ENCODE data around the gene ZNRF3.

The ZNRF3 gene

DNA sequence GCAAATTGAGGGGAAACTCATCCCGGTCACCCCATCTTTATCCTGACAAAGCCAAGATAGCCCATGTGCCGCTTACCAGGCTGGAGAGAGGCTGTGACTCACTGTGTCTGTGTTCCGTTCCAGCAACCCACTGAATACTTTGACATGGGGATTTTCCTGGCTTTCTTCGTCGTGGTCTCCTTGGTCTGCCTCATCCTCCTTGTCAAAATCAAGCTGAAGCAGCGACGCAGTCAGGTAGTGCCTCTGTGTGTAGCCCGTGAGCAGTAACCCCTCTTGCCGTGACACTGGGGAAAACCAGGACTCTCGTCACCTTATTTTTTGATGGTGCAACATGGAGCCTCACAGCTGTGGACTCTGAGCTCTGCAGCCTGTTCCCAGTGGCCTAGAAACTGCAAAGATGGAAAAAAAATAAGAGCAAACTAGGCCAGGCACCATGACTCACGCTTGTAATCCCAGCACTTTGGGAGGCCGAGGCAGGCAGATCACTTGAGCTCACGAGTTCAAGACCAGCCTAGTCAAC lies 161.3 kb downstream of the ZNRF3 start:
- DNase-seq = no peak

DNA sequence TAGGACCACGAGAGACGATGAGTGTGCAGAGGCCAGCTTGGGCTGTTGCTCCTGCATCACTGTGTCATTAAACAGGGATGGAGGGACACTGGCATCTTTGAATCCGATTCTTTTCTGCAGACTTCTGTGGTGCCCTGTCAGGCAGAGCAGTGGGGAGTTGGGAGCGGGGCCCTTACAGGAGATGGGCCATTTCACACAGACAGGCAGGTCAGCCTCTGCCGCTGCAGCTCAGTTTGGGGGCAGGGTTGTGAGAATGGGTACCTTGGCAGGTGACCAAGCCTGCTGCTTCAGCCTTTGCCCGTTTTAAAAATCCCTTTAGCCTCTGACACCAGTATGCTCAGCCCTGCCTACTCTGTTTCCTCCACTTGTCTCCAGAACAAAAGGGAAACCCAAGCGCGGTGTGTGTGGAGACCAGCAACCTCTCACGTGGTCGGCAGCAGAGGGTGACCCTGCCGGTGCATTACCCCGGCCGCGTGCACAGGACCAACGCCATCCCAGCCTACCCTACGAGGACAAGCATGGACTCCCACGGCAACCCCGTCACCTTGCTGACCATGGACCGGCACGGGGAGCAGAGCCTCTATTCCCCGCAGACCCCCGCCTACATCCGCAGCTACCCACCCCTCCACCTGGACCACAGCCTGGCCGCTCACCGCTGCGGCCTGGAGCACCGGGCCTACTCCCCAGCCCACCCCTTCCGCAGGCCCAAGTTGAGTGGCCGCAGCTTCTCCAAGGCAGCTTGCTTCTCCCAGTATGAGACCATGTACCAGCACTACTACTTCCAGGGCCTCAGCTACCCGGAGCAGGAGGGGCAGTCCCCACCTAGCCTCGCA lies 165.7 kb downstream of the ZNRF3 start:
- no peak for DNase-seq

DNA sequence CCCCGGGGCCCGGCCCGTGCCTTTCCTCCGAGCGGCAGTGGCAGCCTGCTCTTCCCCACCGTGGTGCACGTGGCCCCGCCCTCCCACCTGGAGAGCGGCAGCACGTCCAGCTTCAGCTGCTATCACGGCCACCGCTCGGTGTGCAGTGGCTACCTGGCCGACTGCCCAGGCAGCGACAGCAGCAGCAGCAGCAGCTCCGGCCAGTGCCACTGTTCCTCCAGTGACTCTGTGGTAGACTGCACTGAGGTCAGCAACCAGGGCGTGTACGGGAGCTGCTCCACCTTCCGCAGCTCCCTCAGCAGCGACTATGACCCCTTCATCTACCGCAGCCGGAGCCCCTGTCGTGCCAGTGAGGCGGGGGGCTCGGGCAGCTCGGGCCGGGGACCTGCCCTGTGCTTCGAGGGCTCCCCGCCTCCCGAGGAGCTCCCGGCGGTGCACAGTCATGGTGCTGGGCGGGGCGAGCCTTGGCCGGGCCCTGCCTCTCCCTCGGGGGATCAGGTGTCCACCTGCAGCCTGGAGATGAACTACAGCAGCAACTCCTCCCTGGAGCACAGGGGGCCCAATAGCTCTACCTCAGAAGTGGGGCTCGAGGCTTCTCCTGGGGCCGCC lies 166.4 kb downstream of the ZNRF3 start:
- DNase-seq = no peak

DNA sequence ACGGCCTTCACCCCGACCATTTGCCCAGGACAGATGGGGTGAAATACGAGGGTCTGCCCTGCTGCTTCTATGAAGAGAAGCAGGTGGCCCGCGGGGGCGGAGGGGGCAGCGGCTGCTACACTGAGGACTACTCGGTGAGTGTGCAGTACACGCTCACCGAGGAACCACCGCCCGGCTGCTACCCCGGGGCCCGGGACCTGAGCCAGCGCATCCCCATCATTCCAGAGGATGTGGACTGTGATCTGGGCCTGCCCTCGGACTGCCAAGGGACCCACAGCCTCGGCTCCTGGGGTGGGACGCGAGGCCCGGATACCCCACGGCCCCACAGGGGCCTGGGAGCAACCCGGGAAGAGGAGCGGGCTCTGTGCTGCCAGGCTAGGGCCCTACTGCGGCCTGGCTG lies 167.1 kb downstream of the ZNRF3 start:
- DNase-seq = no peak

DNA sequence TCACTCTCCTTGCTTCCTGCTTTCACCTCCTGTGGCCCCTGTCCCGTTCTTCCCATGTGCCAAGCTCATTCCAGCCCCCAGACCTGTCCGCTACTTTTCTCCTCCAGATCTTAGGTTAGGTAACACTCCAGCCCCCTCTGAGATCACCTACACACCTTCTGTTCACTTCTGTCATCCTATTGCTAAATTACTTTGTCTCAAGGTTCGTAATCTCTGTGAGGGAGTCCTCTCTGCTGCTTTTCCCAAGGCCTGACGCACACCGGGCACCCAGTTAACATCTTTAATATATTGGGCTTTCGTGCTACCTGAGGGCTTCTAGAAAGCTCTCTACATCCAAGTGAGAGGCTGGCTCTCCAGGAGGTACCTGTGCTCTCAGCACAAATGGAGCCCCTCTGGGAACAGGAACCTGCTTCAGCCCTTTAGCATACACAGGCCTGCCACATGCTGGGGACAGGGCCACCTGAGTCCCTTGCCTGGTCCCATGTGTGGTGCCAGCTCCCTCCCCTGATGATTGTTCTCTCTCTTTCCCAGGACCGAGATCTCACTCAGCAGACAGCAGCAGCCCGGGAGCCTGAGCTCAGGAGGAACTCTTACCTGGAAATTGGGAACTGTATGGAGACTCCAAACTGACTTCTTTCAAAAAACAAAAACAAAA lies 169.8 kb downstream of the ZNRF3 start:
- no peak for DNase-seq

DNA sequence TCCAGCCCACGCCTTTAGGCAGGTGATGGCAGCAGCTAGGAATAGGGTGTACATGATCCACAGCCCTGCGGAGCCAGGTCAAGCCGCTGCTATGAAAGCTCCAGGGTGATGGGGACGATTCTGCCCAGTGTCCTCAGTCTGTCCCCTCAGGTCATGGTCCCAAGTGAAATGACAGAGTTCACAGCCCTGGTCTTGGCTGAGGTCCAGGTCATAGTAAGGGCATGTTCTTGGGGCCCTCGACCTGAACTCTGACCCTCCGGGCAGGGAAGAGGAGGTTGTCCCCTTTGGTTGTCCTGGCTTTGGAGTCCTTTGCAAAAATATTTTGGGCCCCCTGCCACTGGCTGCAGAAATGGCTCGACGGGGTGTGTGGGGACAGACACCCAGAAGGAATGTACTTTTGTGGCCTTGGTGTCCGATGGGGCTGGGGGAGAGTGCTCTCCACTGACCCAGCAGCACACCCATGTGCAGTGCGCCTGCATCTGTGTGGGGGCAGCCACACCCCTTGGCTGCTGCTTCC lies 170.9 kb downstream of the ZNRF3 start:
- no peak for DNase-seq

DNA sequence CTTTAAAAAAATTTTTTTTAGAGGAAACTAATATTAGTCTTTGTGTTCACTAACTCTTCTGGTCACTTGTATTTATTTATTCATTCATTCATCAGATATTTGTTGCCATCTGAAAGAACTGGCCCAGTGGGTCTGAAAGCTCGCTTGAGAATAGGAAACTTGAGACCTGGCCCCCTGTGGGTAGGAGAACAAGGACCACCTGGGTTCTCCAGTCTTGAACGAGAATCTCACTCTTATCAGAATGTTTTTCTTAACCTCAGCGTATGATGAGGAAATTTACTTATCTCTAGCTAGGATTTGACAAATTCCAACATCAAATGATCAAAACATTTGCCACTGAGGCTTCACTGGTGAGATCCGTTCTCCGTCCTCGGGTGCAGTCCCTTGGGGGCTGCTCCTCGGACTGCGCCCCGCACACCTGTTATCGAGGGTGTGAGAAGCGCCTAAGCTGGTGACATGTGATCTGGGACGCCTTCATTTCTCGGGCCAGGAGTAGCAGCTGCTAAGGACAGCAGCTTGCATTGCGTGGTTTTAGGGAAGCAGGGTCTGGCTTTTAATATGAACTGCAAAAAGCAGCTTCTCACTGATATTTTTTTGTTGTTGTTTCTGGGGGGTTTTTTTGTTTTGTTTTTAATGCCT lies 171.9 kb downstream of the ZNRF3 start:
- no peak for DNase-seq

DNA sequence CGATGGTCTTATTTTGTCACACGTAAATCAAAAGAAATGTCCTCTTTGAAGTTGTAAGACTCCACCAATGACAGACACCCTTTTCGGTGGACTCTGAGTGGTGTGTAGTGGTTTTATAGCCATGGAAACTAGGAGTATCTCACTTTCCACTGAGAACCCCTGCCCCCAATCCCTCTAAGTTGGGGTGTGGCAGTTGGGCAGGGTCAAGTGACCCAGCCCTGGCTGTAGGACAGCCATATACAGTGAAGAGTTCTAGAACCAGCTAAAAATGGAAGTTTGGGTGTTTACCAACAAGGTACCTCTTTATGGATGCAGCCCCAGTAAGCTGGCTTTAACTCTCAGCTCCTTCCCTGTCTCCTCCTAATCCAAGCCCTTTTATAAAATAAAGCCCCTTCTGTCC lies 173.1 kb downstream of the ZNRF3 start:
- no peak for DNase-seq

DNA sequence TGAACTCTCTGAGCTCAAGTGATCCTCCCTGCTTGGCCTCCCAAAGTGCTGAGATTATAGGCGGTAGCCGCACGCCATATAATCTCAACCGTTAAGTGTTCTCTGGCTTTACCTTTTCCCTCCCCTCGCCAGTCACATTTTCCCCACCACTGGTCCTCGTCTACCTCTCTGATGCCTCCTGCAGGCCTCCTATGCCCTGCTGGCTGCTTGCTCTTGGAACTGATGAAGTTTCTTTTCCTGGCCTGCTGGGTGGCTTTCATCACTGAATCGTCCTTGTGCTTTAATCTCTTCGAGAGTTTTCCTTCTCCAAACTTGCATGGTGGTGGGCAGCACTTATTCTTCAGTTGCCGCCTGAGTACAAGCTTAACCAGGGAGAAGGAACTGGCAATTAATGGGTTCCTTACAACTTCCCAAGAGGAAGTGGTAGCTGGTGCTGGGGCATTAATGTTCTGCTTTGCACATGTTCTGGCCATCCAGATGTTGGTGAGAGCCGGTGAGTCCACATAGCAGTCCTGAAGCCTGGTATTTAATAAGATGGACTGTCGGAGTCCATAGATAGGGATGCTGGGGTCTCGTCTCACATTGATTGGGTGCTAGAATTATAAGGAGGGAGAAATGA lies 177.0 kb downstream of the ZNRF3 start:
- no peak for DNase-seq

DNA sequence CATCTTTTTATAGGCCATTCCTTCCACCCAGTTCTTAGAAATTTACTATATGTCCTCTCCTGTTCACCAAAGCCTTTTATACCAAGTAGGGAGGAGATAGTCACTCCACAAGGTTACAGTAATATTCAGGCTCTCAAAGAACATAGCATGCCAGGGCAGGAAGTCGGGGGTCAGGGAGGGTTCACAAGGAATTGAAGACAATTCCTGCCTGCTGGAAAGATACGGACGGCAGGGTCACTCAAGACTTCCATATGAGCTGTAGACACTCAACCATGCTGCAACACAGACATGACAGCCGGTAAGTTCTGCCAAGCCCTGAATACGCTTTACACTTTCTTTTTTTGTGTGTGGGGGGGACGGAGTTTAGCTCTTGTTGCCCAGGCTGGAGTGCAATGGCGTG lies 177.6 kb downstream of the ZNRF3 start:
- no peak for DNase-seq

DNA sequence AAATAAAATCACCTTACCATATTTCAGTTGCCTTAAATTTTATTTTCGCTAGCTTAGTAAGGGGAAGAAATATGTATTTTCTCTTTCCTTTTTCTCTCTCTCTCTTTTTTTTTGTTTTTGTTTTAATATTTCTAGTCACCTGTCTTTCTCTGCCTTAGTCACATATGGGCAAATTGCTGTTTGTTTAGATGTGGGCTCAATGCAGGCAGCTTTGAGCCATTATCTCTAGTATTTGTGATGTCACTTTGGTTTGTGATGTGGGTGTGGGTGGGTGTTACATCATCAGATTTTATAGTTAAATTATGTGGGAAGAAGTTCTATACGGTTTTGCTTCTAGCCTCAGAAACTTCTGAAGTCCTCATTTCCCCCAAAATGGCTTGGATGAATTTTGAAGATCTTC lies 178.4 kb downstream of the ZNRF3 start, which contains the start of gene C22orf31:
Gene C22orf31, minus strand, starts transcription at position 59 of the 400 bp plus-strand sequence. Its CDS starts 39 bp downstream, at position 20.
- DNase-seq = no peak

DNA sequence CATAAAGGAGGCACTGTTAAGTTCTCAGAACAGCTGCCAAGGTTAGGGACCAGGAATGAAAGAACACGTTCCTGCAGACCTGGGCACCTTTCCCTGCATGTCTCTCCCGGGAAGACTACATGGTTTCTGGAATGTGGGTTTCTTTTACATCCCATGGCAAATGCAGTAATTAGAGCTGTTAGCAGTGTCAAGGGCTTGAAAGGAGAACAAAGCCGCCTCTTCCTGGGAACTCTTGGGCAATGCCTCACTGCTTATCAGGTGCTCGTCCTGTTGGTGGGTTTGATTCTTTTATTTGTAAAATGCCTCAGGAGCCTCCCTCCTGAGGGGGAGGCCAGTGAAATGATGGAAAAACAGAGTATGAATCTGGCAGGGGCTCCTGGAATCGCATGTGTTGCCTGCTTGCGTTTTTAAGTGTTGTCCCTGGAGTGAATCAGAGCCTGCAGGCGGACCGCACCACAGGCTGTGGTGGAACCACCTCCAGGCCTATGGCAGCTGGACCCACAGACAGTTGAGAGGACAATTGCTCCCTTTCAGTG lies 179.0 kb downstream of the ZNRF3 start:
- DNase-seq = no peak

DNA sequence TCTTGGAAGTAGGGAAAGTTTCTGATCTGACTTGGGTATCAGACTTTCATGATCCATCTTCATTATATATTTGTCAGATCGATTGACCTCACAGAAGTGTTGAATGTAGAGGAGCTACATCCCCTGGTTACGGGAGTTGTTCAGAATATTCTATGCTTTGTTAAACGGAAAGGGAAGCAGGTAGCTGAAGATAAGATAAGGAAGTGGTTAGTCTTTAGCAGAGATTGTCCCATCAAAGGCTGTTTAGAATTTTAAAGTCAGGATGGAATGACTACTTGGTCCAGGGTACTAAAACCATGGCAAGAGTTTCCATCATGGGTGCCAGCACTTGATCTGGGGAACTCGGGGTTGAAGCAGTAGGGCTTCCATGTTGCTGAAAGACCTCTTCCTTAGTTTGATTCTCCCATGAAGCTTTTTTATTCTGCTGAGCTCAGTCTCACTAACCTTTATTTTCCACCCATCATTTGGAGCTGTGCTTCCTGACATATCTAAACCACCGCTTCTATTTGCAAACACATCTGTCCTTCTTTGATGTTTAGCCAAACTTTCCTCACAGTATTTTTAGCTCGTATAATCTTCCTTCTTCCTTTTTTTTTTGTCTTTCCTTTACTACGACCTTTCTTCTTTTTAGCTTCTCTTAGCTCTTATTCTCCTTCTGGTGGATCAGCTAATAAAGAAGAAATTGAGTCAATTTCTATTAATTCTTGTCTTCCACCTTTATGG lies 182.3 kb downstream of the ZNRF3 start:
- DNase-seq = no peak

DNA sequence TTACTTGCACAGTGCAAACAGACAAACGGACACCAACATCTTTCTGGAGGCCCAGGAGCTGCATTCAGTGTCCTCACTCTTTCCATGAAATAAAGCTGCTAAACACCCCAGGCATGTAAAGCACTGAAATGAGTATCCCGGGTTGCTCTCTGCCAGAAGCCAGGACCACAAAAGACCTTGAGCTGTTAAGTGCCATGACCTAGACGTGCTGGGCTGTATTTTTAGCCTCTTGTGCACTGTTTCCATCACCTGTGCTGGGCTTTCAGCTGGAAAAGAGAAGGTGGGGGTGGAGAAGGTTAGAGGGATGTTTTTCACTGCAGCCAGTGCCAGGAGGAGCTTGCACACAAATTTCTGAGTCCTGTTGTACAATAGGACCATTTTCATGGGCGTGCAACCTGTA lies 186.1 kb downstream of the ZNRF3 start:
- no peak for DNase-seq

DNA sequence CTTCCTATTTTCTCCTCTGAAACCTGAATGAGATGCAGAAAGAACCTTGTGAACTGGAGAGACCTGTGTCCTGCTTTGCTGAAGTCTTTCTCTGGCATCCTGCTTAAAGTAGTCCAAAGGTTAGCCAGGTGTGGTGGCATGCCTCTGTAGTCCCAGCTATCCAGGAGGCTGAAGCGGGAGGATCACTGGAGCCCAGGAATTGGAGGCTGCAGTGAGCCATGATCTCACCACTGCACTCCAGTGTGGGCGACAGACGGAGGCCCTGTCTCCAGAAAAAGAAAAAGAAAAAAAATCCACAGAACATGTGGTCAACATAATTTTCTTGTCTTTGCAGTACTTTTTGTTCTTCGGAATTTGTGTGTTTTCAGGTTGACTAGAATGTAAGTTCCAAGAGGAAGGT lies 187.1 kb downstream of the ZNRF3 start:
- DNase-seq = no peak

DNA sequence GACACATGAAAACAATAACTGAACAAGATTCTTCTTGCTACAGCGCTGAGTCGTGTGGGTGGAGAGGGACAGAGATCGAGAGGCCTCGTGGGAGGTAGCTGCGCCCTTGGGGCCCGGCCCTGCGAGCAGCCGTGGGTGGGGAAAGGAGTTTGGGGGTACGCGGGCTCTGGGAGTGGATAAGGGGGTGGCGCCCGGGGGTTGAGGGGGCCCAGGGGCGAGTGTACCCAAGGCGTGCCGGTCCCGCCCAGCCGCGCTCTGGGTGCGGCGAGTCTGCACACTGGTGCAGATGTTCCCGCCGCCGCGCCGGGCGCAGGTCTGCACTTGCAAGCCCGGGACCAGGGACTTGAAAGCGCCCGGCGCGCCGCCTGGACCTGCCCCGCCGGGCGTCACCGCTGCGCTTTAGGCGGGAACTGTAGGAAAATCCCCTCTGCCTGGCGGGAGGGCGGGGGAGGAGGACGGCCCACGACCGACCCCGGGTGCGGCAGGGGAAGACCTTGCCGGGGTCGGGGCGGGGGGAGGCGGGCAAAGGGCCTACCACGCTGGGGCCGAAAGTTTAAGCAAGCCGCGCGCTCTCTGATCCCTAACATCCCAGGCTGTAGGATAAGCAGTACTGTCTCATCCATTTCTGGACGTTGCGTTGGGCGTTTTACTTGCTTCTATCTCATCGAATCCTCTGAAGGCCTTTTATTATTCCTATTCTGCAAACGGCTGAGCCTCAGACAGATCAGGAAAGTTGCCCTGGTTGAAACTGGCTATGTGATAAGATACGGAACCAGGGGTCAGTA lies 188.1 kb downstream of the ZNRF3 start:
- peak; percentile 65 for DNase-seq

DNA sequence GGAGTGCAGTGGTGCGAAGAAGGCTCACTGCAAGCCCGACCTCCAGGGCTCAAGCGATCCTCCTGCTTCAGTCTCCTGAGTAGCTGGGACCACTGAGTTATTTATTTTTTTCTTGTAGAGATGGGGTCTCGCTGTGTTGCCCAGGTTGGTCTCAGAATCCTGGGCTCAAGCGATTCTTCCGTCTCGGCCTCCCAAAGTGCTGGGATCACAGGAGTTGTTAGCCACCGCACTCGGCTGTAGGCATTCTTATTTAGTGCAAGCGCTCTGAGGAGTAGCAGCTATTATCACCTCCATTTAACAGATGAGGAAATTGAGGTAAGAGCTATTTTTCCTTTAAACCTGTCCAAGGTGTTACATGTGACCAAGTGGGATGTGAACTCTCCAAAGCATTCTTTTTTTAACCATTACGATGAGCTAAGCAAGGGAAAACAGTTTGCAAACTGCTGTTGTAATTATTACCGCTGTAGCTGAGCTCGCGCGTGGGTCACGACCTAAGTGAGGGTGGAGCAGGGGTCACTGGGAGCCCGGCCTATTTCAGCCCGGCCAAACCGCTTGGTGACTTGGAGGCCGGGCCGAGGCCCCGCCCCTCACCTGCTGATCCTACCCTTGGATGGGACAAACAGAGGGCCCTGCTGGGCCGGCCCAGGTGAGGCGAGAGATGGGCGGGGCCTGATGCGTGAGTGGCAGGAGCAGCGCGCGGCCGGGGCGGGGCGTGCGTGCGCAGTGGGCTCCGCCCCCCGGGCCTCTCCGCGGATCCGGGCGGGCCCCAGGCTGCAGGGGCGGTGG lies 189.0 kb downstream of the ZNRF3 start:
- DNase-seq = peak; percentile 87

DNA sequence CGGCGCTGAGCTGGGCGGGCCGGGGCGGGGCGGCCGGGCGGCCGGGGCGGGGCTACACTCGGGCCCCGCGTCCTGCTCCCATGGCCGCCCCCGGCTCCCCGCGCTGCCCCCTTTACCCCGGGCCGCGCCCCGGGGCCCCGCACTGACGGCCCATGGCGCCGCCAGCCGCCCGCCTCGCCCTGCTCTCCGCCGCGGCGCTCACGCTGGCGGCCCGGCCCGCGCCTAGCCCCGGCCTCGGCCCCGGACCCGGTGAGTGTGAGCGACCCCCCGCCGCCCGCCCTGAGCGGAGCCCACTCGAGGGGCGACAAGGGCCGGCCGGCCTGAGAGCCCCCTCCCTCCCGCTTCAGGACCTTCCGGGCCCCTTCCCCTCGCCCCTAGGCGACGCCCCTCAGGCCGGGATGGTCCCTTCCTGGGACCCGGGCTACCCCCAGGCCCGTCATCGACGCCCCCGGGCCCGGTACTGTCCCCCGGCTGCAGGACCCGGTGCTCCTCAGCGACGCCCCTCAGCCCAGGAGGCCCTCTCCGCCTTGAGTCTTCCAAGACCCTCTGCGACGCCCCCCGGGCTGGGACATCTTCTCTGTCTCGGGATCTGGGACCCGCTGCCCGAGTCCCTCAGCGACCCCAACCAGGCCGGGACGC lies 189.7 kb downstream of the ZNRF3 start, which contains the start of gene KREMEN1:
Gene KREMEN1, plus strand, starts transcription at position 57 of the 639 bp plus-strand sequence. Its CDS starts 96 bp downstream, at position 153.
- DNase-seq = no peak

DNA sequence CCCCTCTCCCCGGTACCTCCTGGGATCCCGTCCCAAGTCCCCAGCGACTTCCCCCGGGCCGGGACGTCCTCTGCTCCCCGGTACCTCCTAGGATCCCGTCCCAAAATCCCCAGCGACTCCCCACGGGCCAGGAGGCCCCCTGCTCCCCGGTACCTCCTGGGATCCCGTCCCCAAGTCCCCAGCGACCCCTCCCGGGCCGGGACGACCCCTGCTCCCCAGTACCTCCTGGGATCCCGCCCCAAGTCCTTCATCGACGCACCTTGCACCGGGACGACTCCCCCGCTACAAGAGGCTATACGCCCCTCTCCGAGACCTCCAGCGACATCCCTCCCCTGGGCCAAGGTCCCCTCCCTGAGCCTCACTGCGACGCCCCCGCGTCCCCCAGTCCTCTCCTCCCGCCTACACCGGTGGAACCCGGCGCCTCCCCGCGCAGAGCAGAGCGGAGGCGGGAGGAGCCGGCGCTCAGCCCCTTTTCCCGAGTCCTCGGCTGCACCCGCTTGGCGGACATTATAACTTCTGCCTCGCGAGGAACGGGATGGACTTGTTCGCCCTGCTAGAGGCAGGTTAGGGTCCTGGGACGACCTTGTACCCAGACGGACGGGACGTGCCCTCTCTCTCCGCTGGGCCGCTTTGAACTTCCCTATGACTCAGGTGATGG lies 190.4 kb downstream of the ZNRF3 start:
- DNase-seq = peak; percentile 61

Data from right forelimb (tissue), 1 donor.